Cardiac fibroblast (primary cell): Measurements from ENCODE around the gene PARVB.

Experiments used
- DNase-seq, 2 donors: peaks; one replicate each; pipeline versions ENCODE4 v3.0.0 to v3.0.0-alpha.2; 2010; ENCODE audit warnings: low read depth in 2 of 2
- H3K4me3 ChIP-seq, 2 donors: replicated peaks in 1 of 2; 1 replicate in 1 of 2; 2 replicates in 1 of 2; pipeline ENCODE4 v1.5.1; 2011; ENCODE audit warnings: low read depth in 2 of 2, low read length in 2 of 2, mild to moderate bottlenecking in 2 of 2, moderate library complexity in 1 of 2
- TF ChIP-seq, protein P1 (sequence below): IDR thresholded peaks from one replicate; pipeline ENCODE4 v1.5.1; 2011; ENCODE audit warnings: low read depth, mild to moderate bottlenecking, low read length, inconsistent platforms

PARVB gene

DNA sequence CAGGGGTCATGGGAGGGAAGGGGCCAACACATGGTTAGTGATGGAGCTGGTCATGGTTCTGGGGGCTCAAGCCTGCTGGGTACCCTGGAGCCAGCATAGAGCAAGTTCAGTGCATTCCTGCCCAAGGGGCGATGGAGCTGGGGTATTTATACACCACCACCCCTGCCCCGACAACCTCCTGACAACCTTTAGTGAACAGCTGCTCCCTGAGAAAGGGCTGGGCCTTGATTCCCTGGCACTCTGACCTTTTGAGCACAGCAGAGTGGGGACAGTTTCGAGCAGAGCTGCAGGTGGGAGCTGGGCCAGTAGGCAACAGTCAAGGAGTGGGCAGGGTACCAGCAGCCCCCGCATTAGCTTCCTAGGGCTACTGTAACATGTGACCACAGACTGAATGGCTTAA lies 162.6 kb downstream of the PARVB start:
- TF ChIP-seq, protein P1, sequence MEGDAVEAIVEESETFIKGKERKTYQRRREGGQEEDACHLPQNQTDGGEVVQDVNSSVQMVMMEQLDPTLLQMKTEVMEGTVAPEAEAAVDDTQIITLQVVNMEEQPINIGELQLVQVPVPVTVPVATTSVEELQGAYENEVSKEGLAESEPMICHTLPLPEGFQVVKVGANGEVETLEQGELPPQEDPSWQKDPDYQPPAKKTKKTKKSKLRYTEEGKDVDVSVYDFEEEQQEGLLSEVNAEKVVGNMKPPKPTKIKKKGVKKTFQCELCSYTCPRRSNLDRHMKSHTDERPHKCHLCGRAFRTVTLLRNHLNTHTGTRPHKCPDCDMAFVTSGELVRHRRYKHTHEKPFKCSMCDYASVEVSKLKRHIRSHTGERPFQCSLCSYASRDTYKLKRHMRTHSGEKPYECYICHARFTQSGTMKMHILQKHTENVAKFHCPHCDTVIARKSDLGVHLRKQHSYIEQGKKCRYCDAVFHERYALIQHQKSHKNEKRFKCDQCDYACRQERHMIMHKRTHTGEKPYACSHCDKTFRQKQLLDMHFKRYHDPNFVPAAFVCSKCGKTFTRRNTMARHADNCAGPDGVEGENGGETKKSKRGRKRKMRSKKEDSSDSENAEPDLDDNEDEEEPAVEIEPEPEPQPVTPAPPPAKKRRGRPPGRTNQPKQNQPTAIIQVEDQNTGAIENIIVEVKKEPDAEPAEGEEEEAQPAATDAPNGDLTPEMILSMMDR = no peak

DNA sequence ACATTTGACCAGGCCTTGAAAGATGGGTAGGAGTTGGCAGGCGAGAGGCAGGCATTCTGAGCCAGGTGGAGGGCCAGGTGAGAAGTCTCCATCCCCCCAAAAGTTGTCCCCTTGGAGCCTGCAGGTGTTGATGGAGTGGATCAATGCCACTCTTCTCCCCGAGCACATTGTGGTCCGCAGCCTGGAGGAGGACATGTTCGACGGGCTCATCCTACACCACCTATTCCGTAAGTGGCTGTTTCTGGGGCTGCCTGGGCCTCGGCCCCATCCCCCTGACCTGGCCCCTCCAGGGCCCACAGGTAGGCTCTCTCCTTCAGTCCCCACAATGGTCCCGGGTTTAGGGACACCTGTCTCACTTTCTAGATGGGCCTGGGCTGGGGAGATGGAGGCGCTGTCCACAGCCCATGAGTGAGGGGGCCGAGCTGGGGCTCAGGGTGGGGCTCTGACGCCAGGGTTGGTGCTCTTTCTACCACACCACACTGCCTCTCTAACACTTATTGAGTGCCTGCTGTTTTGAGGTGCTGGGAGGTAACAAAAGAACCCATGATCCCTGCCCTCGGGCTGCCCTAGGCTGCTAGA lies 163.6 kb downstream of the PARVB start:
- no peak overlapping the region for H3K4me3 ChIP-seq
- DNase-seq = no peak
- TF ChIP-seq, protein P1 = no peak

More for the DNA sequence above, 162.6 kb downstream of the PARVB start:
- H3K4me3 ChIP-seq = no peak overlapping the region
- no peak for DNase-seq

DNA sequence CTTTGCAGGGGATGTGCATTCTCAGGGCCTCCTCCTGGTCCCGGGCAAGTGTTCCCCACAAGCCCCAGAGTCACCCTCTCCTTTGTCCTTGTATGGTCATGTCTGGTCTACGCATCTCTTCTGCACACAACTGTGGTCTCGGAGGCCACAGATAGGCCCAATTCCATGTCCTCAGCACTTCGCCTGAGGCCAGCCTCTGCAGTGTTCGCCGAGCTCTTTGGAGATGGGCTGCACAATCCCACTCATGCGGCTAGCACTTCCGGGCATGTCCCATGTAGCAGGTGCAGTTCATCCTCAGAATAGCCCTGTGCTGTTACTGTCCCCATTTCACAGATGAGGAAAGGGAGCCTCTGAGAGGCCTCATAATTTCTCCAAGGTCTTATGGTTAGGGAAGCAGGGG lies 164.2 kb downstream of the PARVB start:
- TF ChIP-seq, protein P1 = no peak
- no peak overlapping the region for H3K4me3 ChIP-seq
- DNase-seq = no peak

DNA sequence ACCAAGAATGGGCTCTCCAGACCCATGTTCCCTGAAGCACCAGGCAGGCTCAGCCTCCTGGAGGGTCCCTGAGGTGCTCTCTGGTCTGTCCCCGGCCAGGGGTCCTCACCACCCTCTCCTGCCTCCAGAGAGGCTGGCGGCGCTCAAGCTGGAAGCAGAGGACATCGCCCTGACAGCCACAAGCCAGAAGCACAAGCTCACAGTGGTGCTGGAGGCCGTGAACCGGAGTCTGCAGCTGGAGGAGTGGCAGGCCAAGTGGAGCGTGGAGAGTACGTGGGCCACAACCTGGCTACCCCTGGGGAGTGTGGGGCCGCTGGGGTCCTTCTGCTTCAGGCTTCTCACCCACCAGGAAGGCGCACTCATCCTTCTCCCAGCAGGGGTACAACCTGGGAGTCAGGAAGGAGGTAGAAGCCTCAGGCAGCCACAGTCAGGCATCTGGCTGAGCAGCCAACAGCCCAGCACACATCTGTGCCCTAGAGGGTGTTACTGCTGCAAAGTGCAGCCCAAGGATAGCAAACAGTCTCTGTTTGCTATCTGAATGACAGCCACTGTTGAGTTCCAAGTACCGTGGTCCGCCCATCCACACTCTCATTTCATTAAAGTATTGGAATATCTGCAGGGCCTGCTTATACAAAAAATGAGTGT lies 165.0 kb downstream of the PARVB start:
- H3K4me3 ChIP-seq = no peak overlapping the region
- TF ChIP-seq, protein P1 = no peak
- DNase-seq = no peak

DNA sequence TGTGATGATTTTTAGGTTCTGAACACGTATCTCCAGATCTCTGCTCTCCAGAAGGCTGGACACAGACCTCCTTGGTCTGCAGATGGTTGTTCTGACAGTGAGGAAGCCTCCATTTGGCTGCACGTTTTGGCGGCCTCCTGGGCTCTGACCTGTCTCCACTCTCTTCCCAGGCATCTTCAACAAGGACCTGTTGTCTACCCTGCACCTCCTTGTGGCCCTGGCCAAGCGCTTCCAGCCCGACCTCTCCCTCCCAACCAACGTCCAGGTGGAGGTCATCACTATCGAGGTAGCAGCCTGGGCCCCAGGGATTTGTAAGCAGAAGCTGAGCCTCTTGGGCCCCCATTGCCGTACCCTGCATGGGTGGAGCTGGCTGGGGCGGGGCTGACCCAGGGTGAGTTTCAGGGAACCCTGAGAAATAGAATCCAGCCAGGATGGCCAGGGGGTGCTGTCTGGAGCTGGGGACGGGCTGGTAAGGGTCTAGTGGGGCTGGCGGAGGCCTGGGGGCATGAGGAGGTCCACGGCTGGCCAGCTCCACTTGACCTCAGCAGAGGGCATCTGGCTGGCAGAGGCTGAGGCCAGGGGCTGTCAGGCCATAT lies 166.4 kb downstream of the PARVB start:
- TF ChIP-seq, protein P1 = no peak
- no peak for DNase-seq
- H3K4me3 ChIP-seq = no peak overlapping the region

DNA sequence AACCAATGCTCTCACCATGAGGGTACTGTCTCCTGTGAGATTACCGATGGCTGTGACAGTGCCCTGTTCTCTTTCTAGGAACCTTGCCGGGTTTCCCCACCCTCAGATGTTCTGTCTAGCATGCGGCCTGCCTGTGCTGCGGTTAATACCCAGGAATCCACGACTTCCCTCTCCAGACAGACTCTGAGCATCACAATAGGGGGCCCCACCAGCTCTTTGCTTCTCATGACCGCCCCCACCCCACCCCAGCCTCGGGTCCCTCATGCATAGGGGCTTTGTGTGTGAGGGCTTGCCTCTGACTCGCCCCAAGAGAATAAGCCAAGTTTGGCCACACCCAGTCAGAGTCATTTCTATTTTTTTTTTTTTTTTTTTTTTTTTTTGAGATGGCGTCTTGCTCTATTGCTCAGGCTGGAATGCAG lies 166.9 kb downstream of the PARVB start:
- no peak overlapping the region for H3K4me3 ChIP-seq
- TF ChIP-seq, protein P1 = no peak
- DNase-seq = peak in 1 of 2 donors; percentile 21
